GM19240 (cell line): ENCODE data around the gene KRT40.
"Not testable (repeated sequence)": the region's sequence is repeated elsewhere in the genome, so short reads cannot be mapped to it uniquely, and the experiment has no call there.

ENCODE experiments used
- DNase-seq: peaks from one replicate; pipeline ENCODE4 v3.0.0; 2011; ENCODE audit warnings: low spot score; ENCODE audit not compliant: insufficient read length

KRT40 gene

GRCh38 chr17:40984226-40984625 lies at the start of gene KRT40:
TSS of gene KRT40 (minus strand) at chr17:40984326. CDS start at chr17:40984273, 53 bp downstream.
- no peak for DNase-seq

- no peak for DNase-seq
Measured at GRCh38 chr17:41029633-41030245, 45.6 kb upstream of the KRT40 start, which contains the start of gene KRTAP1-4. TSS of gene KRTAP1-4 (minus strand) at chr17:41030195. CDS start at chr17:41030078, 117 bp downstream.

- no peak for DNase-seq
Measured at GRCh38 chr17:41026715-41027471, 42.8 kb upstream of the KRT40 start, which contains the start of gene KRTAP1-5. TSS of gene KRTAP1-5 (minus strand) at chr17:41027208. CDS start at chr17:41027155, 53 bp downstream.

- DNase-seq: no peak
Measured at GRCh38 chr17:41024697-41025096, 40.6 kb upstream of the KRT40 start.

- no peak for DNase-seq
Measured at GRCh38 chr17:41020336-41020735, 36.2 kb upstream of the KRT40 start.

GRCh38 chr17:41019415-41019814 lies 35.3 kb upstream of the KRT40 start:
- DNase-seq: no peak

GRCh38 chr17:41018541-41018940 lies 34.4 kb upstream of the KRT40 start:
- no peak for DNase-seq

GRCh38 chr17:41016578-41017215 lies 32.6 kb upstream of the KRT40 start:
- DNase-seq: no peak

GRCh38 chr17:41015454-41015853 lies 31.3 kb upstream of the KRT40 start:
- DNase-seq: no peak

- DNase-seq: no peak
Measured at GRCh38 chr17:41013606-41014005, 29.5 kb upstream of the KRT40 start.

GRCh38 chr17:41013181-41013580 lies 29.1 kb upstream of the KRT40 start:
- no peak for DNase-seq

GRCh38 chr17:41012326-41013120 lies 28.4 kb upstream of the KRT40 start:
- DNase-seq: no peak

- no peak for DNase-seq
Measured at GRCh38 chr17:41010441-41010840, 26.3 kb upstream of the KRT40 start.

GRCh38 chr17:41009936-41010335 lies 25.8 kb upstream of the KRT40 start:
- no peak for DNase-seq

- no peak for DNase-seq
Measured at GRCh38 chr17:41009301-41009760, 25.2 kb upstream of the KRT40 start.

- no peak for DNase-seq
Measured at GRCh38 chr17:41008811-41009210, 24.7 kb upstream of the KRT40 start, which contains the start of gene KRTAP3-1. TSS of gene KRTAP3-1 (minus strand) at chr17:41009128. CDS start at chr17:41009074, 54 bp downstream.

GRCh38 chr17:41004397-41004796 lies 20.3 kb upstream of the KRT40 start:
- no peak for DNase-seq

GRCh38 chr17:41003926-41004325 lies 19.8 kb upstream of the KRT40 start:
- no peak for DNase-seq

GRCh38 chr17:41002814-41003213 lies 18.7 kb upstream of the KRT40 start:
- no peak for DNase-seq

GRCh38 chr17:41001795-41002194 lies 17.7 kb upstream of the KRT40 start:
- DNase-seq: no peak

GRCh38 chr17:40999563-40999962 lies 15.4 kb upstream of the KRT40 start, which contains the start of gene KRTAP3-2:
TSS of gene KRTAP3-2 (minus strand) at chr17:40999906. CDS start at chr17:40999853, 53 bp downstream.
- DNase-seq: not testable (repeated sequence)
